ENCODE measurements around the gene GRB10.

The GRB10 gene

DNA sequence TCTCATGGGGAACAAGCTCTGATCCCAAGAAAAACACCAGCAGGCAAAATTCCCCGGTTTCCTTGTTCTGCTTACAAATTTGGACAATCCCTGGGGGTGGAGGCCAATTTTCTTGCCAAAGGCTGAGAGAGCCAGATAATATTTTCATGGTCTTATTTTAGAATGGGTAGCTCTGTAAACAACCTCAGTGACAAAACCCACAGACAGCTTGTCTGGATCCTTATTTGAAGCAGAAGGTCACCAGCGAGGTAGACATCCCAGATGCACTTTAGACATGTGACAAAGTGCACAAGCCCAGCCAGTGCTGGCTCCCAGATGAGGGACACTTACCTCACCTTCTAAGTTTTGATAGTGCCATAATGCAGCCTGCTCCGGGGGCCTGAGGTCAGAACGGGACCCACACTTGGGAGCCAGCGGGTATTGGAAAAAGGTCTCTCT, 114.9 kb downstream of the GRB10 start:
- DNase-seq (ENCODE audit: low read depth), result no peak

DNA sequence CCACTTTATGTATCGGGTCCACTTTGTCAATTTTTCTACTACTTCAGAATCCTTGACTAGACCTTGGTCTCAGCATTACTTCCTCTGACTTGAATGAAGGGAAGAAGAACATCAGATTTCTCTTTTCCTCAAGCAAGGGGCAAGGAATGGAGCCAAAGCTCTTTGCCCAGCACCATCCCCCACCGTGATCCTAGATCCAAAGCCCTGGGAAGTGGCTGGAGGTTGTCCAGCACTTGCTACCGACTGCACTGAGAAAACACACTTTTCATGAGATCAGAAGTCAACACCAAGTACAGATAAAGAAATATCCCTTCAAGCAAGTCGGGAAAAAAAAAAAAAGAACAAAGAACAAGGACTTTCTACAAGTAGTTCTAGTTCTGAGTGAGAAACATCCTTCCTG, 115.4 kb downstream of the GRB10 start:
- no peak for DNase-seq (ENCODE audit: low read depth)

DNA sequence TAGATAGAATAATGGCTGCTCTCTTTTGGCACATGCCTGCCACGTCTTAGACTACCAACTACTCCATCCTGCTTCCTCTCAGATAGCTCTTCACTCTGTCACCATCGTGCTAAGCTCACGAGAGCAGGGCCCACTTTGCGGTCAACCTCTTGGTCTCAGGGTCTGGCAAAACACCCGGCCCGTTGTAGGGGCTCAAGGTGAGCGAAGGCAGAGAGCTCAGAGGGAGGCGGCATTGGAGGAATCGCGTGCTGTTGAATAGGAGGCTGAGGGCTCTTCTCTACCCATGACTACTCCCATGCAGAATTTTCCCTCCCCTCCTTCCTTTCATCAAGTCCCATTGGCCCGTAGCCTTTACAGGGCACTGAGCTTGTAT, 116.6 kb downstream of the GRB10 start:
- DNase-seq (ENCODE audit: low read depth), result no peak

DNA sequence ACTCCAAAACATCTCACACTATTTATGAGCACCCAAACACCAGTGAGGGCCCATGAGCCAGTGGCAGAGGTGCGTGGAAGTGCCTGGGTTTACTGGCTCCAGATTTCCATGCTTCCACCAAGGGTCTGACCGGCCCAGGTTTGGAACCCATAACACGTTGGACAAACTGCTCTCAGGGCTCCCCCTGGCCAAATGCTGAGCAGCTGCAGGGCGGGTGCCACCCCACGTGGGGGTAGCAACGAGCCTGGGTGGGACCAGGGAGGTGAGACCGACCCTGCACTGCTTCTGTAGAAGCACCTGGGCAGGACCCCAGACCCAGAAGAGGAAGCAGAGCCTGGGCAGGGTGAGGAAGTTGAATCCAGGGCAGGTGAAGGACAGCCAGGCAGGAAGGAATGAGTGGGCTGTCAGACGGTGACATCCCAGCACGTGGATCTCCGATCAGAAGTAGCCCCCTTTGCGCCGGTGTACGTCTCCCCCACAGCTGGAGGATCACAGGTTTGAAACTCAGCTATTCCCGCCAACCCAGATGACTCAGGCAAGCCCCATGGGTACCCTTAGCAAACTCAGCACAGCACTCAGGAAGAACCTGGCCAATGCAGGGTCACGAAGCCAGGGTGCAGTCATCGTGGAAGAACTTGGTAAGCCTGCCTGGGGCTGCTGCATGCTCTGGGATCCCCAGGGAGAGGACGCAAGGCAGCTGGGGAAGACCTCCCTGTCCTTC, 117.1 kb downstream of the GRB10 start:
- peak; percentile 16 for DNase-seq (ENCODE audit: low read depth)

DNA sequence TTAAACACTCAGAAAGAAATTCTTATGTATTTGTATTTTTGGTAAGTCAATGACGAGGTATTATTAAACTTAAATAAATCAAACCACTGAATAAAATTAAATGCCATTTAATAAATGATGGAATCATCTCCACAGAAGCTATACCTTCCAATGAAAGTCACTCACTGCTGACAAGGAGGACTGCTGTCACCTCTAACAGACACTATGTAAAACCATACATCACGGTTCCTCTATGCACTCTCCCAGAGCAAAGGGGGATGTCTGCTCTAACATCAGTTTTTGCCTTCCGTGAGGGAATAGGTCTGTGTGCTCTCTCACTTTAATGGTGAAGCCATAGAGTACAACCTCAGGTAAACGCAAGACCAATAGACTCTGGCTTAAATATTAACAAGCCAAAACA, 117.8 kb downstream of the GRB10 start:
- no peak for DNase-seq (ENCODE audit: low read depth)

DNA sequence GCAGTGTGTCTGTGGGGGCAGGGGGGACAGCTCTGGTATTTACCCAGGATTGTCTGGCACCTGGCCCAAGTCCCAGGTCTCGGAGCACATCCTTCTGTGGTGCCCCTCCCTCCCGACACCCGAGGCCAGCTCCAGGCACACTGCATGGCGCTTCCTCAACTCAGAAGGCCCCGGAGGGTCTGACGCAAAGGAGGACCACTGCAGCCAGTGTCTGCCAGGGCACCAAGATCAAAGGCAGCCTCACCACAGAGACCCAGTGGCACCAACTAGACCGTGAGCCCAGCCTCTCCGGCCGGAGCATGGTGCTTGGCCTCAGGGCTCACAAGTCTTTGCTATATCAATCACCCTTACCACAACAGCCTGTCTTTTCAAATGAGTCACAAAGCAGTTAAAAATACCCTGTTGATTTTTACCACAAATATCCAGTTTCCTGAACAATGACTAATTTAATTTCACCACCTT, 118.2 kb downstream of the GRB10 start:
- no peak for DNase-seq (ENCODE audit: low read depth)

DNA sequence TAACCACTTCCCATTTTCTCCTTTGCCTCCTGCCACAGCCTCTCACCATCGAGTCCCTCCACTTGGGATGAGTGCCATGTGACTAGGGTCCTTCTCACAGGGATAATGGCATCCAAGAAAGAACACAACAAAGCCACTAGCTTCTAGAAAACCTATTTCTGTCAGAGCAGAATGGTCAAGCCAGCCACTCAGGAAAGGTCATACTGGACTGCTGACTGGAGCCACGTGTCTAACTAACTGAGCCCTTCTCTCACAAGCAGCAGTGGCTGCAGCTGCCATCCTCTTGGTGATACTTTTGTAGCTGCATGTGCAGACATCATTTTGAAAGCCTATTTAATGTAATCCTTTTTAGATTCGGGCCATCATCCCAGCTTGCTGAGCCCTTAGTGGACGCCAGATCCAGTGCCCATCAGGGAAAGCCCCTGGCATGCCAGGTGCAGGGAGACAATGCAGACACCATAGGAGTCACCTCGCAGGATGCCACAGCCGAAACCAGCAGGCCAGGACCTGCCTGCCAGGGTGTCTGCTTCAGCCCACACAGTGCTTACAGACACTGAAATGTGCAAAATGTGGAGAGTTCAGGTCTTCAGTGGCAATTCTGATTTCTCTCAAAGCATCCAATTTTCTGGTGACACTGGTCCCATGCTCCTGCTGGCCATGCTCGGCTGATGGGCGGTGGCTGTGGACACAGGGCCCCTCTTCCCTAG, 119.1 kb downstream of the GRB10 start:
- DNase-seq (ENCODE audit: low read depth), result no peak

DNA sequence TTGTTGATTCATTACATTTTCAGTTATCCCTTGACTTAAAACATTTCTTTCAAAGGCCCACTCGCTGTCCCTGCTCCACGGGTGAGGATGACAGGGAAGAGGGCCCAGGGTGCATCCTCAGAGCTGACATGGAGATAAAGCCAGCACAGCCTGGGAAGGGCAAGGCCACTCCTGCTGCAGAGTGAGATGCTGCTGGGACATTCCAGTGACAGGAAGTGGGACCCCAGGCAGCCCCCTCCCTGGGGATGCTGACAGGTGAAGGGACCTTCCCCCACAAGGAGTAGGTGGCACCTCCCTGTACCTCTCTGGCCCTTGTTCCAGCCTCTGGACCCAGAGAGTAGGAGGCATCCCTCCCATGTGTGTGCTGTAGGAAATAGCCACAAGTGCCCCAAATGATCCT, 119.7 kb downstream of the GRB10 start:
- no peak for DNase-seq (ENCODE audit: low read depth)

DNA sequence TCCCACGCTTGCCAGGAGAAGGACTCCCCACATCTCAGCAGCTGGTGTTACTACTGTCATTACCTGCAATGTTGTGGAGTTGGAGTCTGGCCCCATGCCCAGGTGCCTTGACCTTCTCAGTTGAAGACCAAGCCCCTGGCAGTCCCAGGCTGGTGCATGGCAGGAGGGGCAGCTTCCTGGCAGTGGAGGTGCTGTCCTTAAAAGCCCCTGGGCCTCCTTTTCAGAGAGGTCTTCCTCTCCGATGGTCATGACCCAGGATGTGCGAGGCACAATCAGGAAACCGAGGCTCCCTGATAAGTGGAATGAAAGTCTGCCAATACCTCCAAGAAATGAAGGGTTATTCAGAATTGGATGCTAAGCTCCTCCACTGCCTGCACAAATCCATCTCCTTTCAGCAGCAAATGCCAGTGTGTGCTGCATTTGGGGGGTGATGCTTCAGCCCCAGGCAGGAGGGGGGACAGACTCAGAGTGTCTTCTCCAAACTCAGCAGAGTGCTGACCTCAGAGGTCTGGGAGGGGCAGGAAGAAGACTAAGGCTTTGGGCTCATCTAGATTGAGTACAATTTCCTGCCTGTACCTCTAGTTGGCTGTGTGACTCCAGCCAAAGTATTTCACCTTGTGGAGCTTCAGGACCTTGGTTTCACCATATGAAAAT, 120.5 kb downstream of the GRB10 start:
- DNase-seq (ENCODE audit: low read depth), result no peak

DNA sequence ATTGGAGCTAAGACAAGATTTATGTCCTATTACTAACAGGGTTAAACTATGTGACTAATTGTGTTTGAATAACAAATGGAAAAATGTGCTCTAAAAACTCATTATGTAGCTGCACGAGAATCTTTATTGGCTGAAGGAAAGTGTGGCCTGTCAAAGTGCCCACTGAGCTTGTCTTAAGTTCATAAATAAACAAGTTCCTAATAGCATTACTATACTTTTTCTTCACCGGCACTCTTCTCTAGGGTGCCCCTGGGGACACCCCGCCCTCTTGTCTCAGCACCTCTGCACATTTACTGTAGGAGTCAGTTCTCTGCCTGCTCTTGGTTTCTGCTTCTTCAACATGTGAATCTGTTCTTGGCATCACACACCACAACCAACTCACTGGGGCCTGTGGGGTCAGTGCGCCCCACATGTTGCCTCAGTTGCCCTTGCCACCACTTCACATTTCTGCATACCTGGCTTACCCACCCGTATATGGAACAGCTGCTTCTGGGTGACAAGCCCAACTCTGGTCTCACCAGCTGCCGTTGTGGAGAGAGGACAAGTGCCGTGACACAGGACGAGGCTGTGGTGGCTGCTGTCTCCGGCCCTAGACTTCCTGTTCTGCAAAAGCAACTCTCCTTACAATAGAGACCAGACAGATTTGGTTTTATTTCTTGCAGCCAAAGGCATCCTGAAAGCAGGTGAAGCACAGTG, 121.2 kb downstream of the GRB10 start:
- DNase-seq (ENCODE audit: low read depth), result no peak

DNA sequence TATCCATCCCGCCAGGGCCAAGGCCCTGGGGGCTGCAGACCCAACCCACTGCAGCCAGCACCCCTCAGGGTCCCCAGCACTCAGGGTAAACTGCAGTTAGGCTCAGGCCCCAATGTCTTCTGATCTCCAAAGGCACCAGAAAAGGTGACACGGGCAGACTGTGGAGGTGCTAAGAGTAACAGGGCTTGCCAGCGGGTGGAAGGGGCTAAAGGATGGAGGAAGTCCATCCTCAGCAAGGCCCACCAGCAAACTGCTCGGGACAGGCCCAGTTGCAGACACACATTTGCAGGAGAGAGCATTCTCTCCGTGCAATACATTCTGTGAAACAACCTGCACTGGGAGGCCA, 121.9 kb downstream of the GRB10 start:
- no peak for DNase-seq (ENCODE audit: low read depth)

DNA sequence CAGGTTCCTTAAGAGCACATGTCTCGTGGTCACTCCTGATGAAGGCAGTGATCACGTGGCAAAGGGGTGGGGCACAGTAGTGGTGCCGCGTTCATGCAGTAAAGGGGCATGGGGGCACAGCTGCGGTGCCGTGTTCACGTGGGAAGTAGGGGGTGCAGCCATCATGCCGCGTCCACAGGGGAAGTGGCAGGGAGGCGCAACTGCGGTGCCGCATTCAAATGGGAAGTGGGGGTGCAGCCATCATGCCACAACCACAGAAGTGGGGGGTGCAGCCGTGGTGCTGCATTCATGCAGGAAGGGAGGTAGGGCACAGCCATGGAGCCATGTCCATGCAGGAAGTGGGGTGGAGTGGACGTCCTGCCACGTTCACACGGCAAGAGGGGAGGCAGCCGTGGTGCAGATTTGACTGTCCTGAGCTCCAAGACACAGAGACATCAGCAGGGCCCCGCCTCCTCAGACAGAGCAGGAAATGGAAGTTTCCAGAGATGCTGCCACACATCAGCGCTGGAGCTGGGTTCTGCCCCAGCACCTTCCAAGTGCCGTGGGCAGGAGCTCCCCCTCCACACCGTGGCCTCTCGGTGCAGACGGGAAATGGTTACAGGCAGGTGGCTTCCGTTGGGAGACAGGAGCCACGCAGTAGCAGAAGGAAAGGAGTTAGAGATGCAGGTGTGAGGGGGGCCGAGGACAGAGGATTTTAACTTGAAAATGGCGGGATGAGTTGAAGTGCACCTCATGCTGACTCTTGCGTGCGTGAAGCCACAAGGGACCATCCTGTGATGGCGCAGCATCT, 122.5 kb downstream of the GRB10 start:
- DNase-seq (ENCODE audit: low read depth), result no peak

DNA sequence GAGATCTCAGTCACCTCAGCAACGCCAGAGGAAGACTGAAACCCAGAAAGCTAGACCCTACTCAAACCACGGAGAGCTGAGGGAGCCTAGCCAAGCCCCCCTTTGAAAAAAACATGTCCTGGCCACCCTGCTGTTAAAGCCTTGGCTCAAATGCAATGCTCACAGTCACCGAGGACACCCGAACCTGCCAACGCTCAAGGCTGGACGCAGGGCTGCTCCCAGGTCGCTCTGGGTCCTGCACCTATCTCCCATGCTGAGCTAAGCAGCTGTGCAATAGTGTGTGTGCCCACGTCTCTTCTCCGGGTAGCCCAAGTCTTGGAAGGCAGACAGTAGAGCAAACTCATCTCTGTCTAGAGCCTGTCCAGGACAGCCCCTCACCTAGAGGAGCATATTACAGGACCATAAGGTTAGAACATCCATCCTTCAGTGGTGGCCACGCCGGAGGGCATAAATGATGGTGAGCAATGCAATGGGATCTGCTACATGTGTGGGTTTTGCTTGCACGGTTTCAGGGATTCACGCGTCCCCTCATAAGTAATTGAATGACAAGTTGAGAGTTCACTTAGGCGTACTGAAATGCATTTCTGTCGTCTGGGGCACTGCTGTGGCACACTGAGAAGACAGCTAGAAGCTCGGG, 123.2 kb downstream of the GRB10 start:
- no peak for DNase-seq (ENCODE audit: low read depth)

DNA sequence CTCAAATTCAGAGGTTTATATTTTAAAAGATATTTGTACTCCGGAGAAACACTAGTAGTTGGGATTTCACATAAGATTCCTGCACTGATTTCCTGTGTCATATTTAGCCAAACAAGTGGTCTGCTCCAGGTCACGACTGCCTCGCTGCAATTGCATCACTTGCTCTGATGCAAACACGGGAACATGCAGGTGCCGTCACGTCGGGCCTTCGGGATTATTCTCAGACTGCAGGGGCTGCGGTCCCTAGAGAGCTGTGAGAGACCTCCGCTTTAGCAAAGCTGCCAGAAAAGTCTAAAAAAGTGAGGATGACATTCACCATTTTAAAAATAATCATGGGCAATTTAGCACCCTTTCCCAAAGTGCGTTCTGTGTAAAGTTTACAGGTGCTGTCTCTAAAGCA, 124.0 kb downstream of the GRB10 start:
- DNase-seq (ENCODE audit: low read depth), result no peak

DNA sequence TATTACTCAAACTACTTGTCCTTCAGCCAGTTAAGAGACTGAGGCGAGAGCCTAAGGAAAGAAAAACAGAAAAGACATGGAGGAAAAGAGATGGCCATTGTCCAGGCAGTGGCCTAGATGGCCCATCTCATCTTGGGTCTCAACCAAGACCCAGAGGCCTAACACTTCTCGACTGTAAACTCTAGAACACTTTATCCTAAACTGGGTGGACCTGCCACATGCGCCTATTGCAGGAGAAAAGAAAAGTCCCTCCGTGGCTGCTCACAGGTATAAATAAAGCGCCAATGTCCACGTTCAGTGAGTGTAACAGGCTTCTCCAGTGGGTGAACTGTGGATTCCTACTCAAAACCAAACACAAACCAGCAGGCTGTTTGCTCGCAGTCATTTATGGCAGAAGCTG, 124.8 kb downstream of the GRB10 start:
- DNase-seq (ENCODE audit: low read depth), result no peak

DNA sequence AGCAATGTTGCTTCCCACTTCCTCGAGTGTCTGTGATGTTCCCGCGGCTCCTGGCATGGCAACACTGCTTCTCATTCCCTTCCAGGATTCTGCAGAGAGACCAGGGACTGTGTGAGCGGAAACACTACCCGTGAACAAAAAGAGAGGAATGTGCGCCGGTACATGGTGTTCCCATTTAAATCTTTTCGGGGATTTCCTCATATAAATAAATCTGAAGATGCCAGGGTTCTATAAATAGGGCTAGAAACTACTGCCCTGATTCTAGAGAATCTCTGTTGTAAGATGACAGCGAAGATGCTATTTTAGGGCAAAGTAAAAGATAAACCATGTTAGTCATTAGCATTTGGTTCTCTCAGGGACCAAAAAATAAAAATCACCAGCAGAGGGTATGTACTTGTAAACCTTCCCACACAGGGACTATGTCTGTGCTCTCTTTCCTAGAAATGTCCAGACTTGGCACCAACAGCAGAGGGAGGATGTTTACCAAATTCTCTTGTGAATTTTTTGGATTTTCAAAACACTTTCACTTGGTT, 125.3 kb downstream of the GRB10 start:
- peak; percentile 52 for DNase-seq (ENCODE audit: low read depth)

DNA sequence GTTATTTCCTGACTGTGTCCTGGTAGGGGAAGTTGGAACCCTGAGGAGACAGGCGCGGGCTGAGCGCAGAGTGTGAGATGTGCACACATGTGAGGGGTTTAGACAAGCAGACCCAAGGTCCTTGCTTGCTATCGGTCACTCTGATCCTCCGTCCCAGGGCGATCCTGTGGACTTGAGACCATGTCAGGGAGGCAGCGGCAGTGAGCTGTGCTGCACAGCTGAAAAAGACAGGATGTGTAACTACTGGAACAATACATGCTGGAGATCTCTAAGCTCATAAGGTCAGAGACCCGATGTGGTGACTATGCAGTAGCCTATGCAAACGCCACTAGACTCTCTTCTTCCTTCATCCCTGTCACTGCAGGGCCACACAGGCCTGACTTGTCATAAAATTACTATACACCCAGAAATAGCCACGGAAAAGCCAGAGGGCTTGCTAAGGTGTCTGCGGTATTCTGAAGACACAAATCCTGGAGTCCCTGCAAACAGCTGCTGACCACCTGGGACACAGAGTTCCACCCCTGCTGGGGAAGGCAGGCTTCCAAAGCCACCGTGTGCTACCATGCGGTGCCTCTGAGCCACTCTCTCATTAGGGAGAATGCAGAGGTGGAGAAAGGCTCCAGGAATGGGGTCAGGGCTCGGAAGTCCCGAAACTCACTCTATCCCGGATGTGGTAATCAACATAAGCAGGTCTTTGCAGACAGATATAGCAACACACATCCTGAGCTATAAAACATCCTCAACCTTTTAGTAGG, 126.4 kb downstream of the GRB10 start:
- DNase-seq (ENCODE audit: low read depth), result no peak

DNA sequence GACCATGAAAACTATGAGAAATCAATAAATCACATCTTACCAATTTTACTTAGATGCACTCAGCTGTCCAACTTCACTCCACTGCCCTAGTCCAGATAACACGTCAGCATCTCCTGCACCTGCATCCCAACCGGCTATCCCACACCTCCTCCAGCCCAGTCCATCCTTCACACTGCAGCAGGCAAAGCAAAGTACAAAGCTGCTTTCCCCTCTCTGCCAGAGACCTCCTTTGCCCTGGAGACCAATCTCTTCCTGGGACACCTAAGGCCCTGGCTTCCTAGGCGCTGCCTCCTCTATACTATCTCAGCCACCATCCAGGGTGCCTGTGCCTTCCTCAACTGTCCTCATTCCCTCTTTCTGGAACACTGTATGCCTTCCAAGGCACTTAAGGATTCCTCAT, 127.2 kb downstream of the GRB10 start:
- no peak for DNase-seq (ENCODE audit: low read depth)

DNA sequence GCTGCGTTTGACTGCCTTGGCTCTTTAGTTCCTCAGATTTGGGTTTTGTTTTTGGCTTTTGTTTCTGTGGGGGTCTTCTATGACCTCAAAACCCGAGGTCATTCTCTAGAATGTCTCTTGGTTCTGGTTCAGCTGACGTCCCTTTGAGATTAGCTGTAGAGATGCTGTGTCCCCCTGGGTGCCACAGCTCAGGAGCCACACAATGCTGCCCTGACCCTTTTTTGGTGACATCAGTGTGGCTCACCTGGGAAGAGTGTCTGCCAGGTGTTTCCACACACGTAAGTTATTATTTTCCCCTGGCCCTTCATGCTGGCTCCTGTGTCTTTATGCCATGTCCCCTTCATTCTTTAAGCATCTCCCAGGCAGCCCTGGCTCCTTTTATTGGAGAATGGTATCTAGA, 127.7 kb downstream of the GRB10 start:
- DNase-seq (ENCODE audit: low read depth), result no peak

DNA sequence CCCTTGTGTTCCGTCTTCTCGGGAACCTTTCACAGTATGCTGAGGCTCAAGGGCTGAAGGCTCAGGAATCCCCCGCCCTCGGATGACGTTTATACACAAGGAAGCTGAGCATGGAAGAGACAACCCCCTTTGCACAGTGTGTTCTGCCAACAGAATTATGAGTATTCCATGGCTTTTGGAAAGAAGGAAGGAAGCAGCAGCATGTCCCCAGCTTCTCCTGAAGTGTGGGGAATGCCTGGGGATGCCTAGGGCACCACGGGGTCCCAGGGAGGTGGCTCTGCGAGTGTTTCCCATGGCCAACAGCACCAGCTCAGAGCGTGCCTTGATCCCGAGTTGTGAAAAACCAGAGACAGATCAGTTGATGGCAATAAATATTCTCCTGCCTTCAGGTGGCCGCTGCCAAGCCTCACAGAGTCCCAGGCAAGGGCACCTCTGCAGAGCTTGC, 128.7 kb downstream of the GRB10 start:
- no peak for DNase-seq (ENCODE audit: low read depth)

Data from fibroblast of the conjunctiva (primary cell).